NK-92 treated with Interleukin-12 subunit alpha and Interleukin-12 subunit beta, amount 100 ng/mL, for 24 hours (cell line): ENCODE data around the gene UNC5C.

Experiments used
- DNase-seq: peaks from one replicate; lab custom pipeline; 2025; lab: John Stamatoyannopoulos, UW

The UNC5C gene

GRCh38 chr4:95122001-95122400 is 426.8 kb downstream of the UNC5C start:
- no peak for DNase-seq

GRCh38 chr4:95120456-95120855 is 428.3 kb downstream of the UNC5C start:
- DNase-seq: no peak

- DNase-seq: no peak
Observed at GRCh38 chr4:95118497-95118896, 430.3 kb downstream of the UNC5C start.

GRCh38 chr4:95114521-95114920 is 434.3 kb downstream of the UNC5C start:
- DNase-seq: no peak
